ENCODE measurements around the gene GSE1.

The GSE1 gene

DNA sequence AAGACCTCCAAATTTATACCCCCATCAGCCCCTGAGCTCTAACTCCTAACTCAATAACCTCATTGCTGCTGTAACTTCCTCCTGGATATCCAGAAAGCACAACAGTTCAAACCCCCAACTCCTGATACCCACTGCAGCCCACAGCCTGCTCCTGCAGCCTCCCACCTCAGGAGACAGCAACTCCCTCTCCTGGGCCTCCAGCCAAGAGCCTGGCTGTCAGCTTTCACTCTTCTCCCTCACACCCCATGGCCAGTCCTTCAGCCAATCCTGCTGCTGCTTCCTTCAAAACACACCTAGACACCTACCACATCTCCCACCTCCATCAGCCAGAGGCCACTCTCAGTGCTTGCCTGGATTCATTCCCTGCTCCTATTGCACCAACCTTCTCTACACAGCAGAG lies 70.2 kb downstream of the GSE1 start:
- no peak for DNase-seq

DNA sequence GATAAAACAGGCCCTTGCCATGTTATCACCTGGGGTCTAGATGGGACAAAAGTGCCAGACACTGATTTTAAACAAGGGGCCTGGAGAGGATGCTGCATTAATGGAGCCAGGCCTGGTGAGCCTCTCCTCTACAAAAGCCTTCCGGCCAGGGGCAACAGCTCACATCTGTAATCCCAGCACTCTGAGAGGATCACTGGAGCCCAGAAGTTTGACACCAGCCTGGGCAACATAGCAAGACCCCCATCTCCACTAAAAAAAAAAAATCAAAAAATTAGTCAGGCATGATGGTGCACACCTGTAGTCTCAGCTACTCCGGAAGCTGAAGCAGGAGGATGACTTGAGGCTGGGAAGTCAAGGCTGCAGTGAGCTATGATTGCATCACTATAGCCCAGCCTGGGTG lies 72.1 kb downstream of the GSE1 start:
- DNase-seq = no peak

DNA sequence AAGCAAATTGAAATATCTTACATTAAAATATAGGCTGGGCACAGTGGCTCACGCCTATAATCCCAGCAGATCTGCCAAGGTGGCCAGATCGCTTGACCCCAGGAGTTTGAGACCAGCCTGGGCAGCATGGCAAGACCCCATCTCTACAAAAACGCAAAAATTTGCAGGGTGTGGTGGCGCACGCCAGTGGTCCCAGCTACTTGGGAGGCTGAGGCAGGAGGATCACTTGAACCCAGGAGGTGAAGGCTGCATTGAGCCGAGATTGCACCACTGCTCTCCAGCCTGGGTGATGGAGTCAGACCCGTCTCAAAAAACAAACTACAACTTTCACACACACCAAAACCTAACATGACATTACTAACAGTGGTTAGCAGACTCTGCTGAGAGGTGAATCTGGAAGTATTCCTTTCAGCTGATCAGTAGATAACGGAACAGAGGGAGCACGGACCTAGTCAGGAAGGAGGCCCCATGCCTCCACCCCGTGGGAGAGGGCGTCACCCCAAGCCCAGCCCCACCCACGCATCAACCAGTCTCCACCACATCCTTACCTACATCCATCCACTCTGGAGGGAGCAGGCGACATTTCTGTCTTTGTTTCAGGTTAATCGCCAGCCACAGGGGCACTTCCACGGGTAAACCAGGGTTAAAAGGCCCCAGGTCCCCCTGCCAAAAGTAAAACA lies 73.9 kb downstream of the GSE1 start:
- DNase-seq = no peak

DNA sequence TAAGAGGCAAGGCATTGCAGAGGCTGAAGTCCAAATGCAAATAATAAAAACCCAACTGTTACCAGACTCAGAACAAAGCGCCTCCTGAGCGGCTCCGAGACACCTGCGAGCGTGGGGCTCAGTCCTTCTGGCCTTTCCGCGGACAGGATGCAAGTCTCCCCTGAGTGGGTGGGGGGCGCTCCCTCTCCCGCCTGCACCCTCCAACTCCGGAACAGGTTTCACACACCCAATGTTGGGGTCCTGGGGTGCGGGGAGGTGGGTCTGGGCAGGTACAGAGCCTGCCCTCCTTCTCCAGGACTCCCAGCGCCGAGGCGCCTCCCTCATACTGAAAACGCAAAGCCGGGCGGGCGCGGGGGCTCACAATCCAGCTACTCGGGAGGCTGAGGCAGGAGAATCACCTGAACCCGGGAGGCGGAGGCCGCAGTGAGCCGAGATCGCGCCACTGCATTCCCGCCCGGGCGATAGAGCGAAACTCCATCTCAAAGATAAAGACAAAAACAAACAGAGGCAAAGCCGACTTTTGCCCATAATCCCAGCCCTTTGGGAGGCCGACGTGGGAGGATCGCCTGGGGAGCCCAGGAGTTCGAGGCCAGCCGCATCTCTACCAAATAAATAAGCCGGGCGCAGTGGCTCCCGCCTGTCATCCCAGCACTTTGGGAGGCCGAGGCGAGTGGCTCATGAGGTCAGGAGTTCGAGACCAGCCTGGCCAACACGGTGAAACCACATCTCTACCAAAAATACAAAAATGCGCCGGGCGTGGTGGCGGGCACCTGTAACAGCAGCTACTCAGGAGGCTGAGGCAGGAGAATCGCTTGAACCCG lies 74.7 kb downstream of the GSE1 start:
- DNase-seq = no peak

- peak; percentile 93 for DNase-seq
Observed at GRCh38 chr16:85688586-85689284, 75.6 kb downstream of the GSE1 start, which contains the start of gene GINS2. Gene GINS2, minus strand, starts transcription at chr16:85688954. Its CDS starts 56 bp downstream, at chr16:85688898.

- no peak for DNase-seq
Observed at GRCh38 chr16:85689285-85689949, 76.3 kb downstream of the GSE1 start.

DNA sequence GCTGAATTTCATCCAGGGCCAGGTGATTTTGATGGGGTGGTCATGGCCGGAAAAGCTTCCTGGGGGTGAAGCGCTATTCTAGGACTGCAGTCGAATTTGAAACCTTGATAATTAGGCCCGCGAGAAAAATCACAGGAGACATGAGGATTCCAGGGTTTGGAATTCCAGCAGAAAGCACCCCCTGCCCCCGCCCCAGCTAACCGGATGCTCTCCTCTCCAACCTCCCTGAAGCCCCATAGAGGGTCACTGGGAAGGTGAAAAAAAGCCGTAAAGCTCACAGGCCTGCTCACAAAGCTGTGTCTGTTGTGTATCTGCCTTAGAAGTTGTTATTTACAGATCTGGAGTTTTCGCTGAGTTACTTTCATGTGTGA lies 76.8 kb downstream of the GSE1 start:
- DNase-seq = no peak

DNA sequence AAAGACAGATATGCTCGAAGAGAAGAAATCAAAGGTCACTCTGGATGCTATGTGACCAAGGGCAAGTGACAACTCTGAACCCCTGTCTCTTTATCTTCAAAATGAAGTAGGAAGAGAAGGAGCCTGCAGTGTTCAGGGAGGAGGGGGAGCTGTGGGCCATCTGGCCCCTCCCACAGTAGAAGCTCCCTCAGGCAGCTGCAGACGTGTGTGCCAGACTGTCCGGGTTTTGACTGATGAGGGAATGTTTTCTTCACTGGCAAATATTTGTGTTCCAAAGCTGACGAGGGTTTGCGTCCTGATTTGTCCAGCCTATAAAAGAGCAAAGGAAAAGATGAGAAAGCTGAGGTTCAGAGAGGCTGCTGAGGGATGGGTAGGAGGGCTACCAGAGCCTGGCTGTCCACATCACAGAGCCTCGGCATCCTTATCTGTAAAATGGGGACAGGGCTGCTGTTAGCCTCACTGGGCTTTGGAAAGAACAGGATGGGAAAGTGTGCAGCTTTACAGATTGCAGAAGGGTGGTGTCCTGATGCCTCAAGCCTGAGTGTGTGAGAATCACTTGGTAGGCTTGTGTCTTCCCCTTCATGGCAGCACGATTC lies 77.4 kb downstream of the GSE1 start:
- no peak for DNase-seq

DNA sequence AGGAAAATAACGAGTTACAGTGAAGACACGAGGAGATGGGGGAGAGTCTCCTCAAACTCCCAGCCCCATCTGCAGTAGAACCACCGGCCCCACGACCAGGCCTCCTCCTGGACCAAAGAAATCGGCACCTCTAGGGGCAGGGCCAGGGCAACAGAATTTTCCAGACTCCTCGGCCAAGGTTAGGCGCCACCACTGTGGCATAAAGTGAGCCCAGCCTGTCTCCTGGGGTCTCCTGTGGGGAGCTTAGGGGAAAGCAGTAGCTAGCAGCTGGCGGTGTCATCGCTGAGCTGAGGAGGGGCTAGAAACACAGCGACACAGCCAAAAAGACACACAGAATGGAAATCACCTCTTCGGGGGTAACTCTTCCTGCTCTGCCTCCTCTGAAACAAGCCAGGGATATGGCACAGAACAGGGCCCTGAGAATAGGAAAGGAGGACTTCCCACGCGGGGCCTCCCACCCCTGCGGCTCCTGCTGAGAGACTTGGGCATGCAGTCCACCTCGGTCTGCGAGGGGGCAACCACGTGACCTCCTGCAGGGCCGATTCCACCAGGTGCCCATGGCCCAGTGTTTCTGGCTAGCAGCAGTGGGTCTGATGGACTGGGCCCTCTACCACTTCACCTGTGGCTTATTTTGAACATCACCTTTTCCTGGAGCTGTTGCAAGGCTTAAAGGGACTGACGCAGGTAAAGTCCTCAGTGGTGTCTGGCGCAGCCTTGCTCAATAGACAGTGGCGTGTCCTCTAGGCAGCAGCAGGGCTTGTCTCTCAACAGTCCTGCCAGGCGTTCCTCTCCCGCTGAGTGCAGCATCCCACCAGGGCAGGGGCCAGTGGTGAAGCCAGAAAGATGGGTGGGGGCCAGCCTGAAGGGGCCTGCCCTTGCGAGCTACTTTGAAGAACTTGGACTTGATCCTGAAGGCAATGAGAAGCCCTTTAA lies 82.3 kb downstream of the GSE1 start:
- no peak for DNase-seq

- no peak for DNase-seq
Observed at GRCh38 chr16:85696781-85697180, 83.7 kb downstream of the GSE1 start.

GRCh38 chr16:85697431-85697830 lies 84.3 kb downstream of the GSE1 start:
- no peak for DNase-seq

- DNase-seq = no peak
Observed at GRCh38 chr16:85698459-85698891, 85.4 kb downstream of the GSE1 start.

DNA sequence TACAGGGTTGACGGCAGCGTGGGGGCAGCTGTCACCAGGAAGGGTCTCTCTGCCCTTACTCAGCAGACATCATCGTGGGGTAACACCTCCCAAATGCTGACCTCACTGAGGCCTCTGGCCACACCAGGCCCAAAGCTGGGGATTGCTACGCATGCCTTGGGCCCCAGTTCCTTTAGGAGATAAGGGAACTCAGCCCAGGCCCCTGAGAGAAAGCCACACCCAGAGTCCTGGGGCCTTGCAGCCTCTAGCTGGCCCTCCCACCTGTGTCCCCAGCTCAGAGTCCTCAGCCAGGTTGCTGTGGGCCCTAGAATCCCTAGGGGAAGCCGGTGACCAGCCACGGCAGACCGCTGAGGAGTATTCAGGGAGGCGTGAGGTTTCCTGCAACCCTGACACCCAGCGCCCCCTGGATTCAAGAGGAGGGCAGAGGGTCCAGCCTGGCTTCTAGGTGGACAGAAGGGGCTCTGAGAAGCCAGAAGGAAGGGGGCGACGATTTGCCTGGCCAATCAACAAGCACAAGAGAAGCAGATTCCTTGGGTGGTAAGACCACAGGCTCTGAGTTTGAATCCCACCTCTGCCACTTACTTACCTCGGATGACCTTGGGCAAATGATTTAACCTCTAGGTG lies 85.9 kb downstream of the GSE1 start:
- no peak for DNase-seq

- DNase-seq = no peak
Observed at GRCh38 chr16:85699628-85700027, 86.5 kb downstream of the GSE1 start.

DNA sequence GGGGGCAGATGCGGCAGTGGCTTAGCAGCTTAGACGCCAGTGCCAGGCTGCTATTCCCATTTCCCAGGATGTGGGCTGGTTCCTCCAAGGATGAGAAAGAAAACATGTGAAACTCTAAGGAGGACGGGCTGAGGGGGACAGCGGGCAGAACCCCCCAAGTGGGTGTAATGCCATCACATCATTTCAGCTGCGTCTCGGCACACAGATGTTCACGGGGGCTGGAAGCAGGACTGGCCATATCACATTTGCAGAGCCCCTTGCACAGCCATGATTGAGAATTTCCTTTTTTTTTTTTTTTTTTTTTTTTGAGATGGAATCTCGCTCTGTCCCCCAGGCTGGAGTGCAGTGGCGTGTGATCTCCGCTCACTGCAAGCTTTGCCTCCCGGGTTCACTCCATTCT lies 90.9 kb downstream of the GSE1 start:
- DNase-seq = no peak

DNA sequence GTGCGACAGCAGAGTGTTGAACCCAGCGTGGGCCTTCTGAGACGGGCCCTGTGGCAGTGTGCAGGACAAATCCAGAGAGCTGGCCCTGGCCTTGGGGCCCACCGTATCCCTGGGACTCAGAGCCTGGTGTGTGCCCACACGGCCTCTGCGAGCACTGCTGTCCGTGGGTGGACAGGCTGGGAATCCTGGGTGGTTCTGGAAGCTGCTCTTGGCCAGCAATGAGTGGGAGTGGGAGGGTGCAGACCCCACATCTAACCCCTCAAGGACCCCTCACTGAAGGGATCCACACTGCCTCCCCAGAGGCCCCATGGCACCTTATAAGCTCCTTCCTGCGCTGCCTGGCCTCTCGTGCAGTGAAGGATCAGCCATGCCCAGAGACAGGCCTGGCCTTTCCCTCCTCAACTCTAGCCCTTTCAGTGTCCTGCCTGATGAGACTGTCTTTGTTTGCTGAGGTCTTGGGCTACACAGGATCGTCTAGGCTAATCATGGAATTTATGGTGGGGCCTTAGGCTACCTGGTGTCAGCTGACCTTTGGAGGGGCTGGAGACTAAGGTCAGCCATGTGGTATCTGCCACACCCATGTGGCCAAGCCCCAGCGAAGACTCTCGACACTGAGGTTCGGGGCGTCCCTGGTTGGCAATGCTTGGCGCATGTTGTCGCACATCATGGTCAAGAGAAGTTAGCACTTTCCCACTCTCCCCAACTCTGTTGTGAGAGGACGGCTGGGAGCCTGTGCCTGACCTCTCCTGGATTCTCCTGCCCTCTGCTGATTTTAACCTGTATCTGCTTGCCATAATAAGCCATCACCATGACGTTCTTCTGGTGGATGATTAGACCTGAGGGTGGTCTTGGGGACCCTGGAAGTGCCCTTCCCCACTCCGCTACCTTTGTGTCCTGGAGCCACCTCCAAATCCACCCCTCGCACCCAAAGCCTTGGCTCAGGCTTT lies 92.1 kb downstream of the GSE1 start:
- no peak for DNase-seq

- no peak for DNase-seq
Observed at GRCh38 chr16:85706449-85707034, 93.4 kb downstream of the GSE1 start.

DNA sequence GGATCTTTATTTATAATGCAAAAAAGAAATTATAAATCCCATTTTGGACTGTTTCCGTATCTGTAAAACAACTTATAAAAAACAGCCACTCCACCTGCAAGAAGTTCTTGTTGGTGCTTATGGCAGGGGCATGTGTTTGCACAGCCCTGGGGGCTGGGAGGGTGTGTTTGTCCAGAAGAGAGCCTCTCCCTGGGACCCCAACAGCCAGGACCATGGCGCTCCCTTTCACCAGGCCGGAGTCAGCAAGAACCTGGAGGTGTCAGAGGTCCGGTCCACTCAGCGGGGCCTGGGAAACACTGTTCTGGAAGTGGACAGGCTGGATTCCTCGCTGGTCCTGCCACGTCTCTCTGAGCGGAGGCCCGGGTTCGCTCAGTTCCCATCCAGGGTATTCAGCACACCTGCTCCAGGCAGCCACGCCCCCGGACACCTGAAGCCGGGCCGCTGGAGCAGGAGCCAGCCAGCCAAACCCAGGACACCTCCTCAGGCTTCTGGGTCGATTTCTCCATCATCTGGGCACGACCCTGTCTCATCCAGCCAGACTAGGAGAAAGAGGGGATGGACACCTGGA lies 94.5 kb downstream of the GSE1 start:
- no peak for DNase-seq

DNA sequence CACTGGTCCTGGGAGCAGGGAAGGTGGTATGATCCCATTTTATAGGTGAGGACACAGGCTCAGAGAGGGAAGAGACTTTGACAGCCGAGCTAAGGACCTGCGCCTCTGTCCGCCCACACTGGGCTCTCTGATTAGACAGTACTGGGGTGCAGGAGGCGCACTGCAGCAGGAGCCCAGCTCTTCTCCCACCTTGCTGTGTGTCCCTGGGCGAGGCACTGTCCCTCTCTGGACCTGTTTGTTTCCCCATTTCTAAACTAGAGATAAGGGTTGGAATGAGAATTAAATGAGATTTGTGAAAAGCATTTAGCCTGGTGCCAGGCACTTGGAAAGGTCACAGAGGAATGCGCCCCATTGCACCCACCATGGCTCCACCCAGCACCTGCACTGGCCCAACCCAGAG lies 95.2 kb downstream of the GSE1 start:
- no peak for DNase-seq

Data from CD4-positive, alpha-beta T cell treated with Interleukin-12 subunit alpha and Interleukin-12 subunit beta, for 1 hour (primary cell).